Activated T-cell treated with anti-CD3 and anti-CD28 coated beads for 1 hour (primary cell): ENCODE results near the gene DCAF6.
"Not testable (repeated sequence)": the region's sequence is repeated elsewhere in the genome, so short reads cannot be mapped to it uniquely, and the experiment has no call there.

Experiments
- DNase-seq: peaks from one replicate; pipeline ENCODE4 v3.0.0-alpha.2; 2020; ENCODE audit warnings: low read depth

DCAF6 gene

DNA sequence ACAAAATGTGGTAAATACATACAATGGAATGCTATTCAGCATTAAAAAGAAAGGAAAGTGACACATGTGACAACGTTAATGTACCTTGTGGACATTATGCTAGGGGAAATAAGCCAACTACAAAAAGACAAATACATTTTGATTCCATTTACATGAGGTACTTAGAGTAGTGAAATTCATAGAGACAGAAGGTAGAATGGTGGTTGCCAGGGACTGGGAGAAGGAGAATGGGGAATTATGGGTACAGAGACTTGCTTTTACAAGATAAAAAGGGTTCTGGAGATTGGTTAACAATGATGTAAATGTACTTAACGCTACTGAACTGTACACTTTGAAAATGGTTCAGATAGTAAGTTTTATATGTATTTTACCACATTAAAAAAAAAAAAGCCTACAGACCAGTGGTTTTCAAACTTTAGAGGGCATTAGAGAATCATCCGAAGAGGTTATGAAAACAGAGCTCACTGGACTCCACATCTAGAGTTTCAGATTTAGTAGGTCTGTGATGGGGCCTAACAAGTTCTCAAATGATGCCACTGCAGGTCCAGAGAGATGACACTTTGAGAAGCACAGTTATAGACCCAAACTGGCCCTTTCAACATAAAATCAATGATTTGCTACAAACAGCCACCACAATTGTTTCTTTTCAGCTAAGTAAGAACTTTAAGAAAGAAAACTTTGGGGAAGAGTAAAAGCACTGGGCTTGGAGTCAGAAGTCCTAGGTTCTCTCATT lies 13.0 kb upstream of the DCAF6 start:
- no peak for DNase-seq

GRCh38 chr1:167924102-167924501 lies 12.4 kb upstream of the DCAF6 start:
- no peak for DNase-seq

DNA sequence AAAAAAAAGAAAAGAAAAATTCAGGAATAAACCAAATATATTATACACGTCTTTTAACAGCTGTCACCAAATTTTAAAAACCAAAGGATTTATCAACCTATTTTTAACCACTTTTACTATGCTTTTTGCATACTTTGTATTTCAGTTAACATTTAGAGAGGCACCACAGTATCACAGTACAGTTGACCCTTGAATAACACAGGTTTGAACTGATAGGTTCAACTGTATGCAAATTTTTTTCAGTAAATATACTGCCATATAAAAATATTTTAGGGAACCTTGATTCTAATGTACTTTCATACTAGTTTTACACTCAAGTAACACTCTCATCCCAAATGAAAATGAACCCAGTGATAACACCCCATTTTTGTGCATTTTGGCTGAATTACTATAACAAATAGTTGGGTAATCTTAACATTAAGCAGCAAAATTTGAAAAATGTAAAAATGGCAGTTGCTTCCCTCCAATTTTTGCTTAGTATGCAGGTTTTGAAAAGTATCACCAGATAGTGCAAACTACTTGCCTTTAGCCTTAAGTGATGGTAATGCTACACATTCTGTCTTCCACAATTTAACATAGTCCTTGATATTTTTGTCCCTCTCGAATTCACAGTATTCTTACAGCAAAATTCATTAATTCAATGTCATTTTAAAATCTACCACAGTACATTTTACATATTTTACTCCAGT lies 11.8 kb upstream of the DCAF6 start:
- DNase-seq, result no peak

DNA sequence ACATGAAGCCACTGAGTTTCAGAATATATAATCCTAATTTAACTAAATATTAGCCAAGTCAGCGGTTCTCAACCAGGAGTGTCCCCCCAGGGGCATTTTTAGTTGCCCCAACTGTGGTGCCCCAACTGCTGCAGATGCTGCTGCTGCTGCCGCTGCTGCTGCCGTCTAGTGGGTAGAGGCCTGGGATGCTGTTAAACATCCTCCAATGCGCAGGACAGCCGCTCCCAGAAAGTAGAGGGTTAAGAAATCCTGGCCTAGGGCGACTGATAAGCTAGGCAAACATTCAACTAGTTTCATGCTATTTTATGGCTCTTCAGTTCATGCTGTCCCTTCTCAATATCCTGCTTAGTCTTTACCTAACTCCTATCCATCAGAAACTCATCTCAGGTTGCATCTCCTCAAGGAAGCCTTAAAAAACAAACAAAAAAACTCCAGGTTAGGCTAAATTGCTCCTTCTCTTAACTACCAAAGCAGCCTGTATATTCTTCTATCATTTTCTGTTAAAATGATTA lies 9.9 kb upstream of the DCAF6 start:
- no peak for DNase-seq

- no peak for DNase-seq
Observed at GRCh38 chr1:167927046-167927754, 9.3 kb upstream of the DCAF6 start.

DNA sequence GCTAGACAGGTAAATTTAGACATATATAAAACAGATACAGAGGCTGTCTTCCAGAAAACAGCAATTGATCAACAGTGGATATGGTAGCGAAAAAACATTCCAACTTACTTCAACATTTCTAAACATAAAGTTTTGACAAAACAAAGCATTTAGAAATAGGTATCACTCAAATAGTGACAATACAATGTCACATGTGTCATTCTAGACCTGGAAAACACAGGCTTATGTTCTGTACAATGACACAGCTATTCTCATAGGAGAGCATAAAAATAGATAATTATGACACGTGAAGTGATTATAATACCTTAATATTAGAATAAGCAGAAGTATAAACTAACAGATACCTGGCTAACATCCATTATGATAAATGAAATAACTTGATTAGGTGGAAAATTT lies 8.0 kb upstream of the DCAF6 start:
- DNase-seq, result no peak

DNA sequence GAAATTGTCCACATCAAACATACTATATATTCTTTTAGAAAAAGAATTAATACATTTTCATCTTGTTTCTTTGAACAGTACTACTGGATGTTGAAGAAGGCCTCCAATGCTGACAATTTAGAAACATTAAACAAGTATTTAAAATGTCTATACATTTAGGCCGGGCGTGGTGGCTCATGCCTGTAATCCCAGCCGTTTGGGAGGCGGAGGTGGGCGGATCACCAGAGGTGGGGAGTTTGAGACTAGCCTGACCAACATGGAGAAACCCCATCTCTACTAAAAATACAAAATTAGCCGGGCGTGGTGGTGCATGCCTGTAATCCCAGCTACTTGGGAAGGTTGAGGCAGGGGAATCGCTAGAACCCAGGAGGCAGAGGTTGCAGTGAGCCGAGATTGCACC lies 7.6 kb upstream of the DCAF6 start:
- not testable (repeated sequence) for DNase-seq

- DNase-seq, result no peak
Observed at GRCh38 chr1:167929725-167930124, 6.8 kb upstream of the DCAF6 start.

- DNase-seq, result no peak
Observed at GRCh38 chr1:167933788-167934187, 2.7 kb upstream of the DCAF6 start.

GRCh38 chr1:167934426-167935215 lies 1.9 kb upstream of the DCAF6 start:
- no peak for DNase-seq

- DNase-seq, result peak; percentile 11
Observed at GRCh38 chr1:167935216-167936067, 1.0 kb upstream of the DCAF6 start.

- peak; percentile 59 for DNase-seq
Observed at GRCh38 chr1:167936930-167937708, 636 bp downstream of the DCAF6 start, which contains the start of gene MPC2. TSS of gene MPC2 (minus strand) at chr1:167937072. CDS start at chr1:167935841, 1,231 bp downstream.

DNA sequence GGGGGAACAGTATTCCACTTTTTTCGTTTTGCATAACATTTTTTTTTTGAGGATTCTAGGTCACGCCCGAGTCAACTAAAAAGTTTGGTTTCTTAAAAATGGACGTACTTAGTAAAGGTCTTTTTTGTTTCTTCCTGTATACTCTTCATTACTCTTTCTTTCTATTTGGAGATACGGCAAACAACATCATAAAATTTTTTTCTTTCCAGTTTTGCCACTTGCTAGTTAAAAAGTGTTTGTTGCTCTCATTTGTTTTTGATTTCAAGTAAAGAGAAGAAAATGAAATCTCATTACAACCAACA lies 1.2 kb downstream of the DCAF6 start:
- no peak for DNase-seq

GRCh38 chr1:167938080-167938636 lies 1.7 kb downstream of the DCAF6 start:
- DNase-seq, result no peak

- no peak for DNase-seq
Observed at GRCh38 chr1:167940264-167940663, 3.8 kb downstream of the DCAF6 start.

- no peak for DNase-seq
Observed at GRCh38 chr1:167943541-167943940, 7.1 kb downstream of the DCAF6 start.

DNA sequence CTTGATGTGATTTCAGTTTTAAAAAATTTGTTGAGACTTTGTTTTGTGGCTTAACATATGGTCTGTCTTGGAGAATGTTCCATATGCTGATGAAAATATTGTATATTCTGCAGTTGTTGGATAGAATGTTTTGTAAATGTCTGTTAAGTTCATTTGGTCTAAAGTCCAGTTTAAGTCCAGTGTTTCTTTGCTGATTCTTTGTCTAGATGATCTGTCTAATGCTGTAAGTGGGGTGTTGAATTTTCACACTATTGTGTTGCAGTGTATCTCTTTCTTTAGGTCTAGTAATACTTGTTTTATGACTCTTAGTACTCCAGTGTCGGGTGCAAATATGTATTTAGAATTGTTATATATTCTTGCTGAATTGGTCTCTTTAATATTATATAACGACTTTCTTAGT lies 11.2 kb downstream of the DCAF6 start:
- DNase-seq, result no peak

DNA sequence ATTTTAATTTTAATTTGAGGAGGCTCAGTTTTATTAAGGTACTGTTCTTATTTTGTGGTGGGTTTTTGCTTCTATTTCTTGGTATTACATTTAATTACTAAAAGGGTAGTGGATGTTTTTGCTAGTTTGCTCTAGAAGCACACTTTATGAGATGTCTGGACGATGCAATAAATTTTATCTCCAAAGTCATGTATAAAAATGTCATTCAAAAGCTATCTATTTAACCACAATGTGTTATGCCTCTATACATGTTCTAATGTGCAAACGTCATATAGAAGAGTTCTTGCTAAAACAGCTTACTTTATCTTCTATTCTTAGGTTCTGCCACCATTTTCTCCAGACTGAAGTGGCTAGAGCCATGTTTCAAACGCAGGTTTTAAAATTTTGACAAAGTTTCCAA lies 13.3 kb downstream of the DCAF6 start:
- no peak for DNase-seq

DNA sequence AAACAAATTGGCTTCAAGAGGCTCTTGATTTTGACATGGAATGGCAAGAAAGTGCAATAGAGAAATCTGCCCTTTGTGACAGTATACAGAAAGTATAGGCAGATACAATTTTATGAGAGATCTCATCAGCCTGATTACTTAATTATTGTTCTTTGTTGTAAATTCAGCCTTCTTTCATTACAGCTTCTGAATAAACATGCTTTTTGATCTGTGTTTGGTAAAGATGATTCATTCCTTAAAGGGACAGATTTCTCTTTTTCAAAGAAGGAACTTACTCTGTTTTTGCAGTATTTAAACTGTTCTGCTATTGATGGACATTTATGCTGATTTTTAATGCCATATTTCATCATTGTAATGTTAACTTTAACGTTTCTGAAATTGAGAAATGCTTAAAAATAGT lies 14.1 kb downstream of the DCAF6 start:
- DNase-seq, result no peak

DNA sequence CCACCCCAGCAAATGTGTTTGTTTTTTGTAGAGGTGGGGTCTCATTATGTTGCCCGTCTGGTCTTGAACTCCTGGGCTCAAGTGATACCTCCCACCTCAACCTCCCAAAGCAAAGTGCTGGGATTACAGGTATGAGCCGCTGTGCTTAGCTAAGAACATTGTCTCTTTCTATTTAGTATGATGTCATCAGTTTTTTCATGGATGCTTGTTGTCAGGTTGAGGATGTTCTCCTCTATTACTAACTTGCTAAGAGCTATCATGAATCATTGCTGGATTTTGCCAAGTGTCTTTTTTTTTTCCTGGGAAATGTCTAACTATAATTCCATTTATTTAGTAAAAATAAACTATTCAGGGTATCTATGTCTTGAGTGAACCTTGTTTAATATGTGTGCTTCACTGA lies 19.4 kb downstream of the DCAF6 start:
- DNase-seq, result no peak
